Melanocyte of skin (primary cell): ENCODE data around the gene BUB3. TPM values are rescaled to one million over a fixed set of nuclear protein-coding genes. Genes with fewer than 3 reads are reported as not detected.

ENCODE experiments used
- total RNA-seq, 2 donors: library from RNA; depleted of rRNA; stranded (reverse); fragments of >200 nt; gene quantifications; 2 replicates each; pipeline ENCODE4 v1.2.3, GENCODE V29; 2012

The BUB3 gene, protein sequence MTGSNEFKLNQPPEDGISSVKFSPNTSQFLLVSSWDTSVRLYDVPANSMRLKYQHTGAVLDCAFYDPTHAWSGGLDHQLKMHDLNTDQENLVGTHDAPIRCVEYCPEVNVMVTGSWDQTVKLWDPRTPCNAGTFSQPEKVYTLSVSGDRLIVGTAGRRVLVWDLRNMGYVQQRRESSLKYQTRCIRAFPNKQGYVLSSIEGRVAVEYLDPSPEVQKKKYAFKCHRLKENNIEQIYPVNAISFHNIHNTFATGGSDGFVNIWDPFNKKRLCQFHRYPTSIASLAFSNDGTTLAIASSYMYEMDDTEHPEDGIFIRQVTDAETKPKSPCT
- 100 to 1,000 TPM; 113 to 216 TPM for total RNA-seq

GRCh38 chr10:123154092-123154710, at the start of gene BUB3:
Gene BUB3 (plus strand): TSS chr10:123154402. CDS start chr10:123154918, 516 bp downstream.

GRCh38 chr10:123135415-123136141, 18.6 kb upstream of the BUB3 start, which contains the start of gene HMX3:
Gene HMX3 (plus strand): TSS chr10:123135970. CDS start chr10:123136051, 81 bp downstream.

GRCh38 chr10:123147635-123148413, 6.4 kb upstream of the BUB3 start, which contains the start of gene HMX2:
Gene HMX2 (plus strand): TSS chr10:123148136. CDS start chr10:123148379, 243 bp downstream.

Other genes with a start within 250 kb of the BUB3 start
- gene FAM24A, start 243.8 kb upstream of the BUB3 start, total RNA-seq, result not detected
- 10 to 100 TPM in 1 of 2 donors, 1 to 10 TPM in 1; 6.2 to 12.0 TPM for gene C10orf88, start 200.2 kb upstream of the BUB3 start, total RNA-seq
- gene PSTK, start 174.0 kb upstream of the BUB3 start, total RNA-seq, result 1 to 10 TPM; 4.5 to 5.0 TPM
- gene IKZF5, start 145.6 kb upstream of the BUB3 start, total RNA-seq, result 1 to 10 TPM; 3.0 to 3.8 TPM
- 1 to 10 TPM; 8.0 to 9.3 TPM for gene ACADSB, start 145.4 kb upstream of the BUB3 start, total RNA-seq
- gene HMX3, start 18.4 kb upstream of the BUB3 start, total RNA-seq, result not detected
- gene HMX2, start 6.3 kb upstream of the BUB3 start, total RNA-seq, result not detected